ENCODE results near the gene TRIM45.

- TF ChIP-seq, protein P1, sequence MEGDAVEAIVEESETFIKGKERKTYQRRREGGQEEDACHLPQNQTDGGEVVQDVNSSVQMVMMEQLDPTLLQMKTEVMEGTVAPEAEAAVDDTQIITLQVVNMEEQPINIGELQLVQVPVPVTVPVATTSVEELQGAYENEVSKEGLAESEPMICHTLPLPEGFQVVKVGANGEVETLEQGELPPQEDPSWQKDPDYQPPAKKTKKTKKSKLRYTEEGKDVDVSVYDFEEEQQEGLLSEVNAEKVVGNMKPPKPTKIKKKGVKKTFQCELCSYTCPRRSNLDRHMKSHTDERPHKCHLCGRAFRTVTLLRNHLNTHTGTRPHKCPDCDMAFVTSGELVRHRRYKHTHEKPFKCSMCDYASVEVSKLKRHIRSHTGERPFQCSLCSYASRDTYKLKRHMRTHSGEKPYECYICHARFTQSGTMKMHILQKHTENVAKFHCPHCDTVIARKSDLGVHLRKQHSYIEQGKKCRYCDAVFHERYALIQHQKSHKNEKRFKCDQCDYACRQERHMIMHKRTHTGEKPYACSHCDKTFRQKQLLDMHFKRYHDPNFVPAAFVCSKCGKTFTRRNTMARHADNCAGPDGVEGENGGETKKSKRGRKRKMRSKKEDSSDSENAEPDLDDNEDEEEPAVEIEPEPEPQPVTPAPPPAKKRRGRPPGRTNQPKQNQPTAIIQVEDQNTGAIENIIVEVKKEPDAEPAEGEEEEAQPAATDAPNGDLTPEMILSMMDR (IDR thresholded peaks at IDR 0.05; ENCODE audit: poor library complexity) = no peak
- TF ChIP-seq EZH2 (IDR thresholded peaks at IDR 0.05; ENCODE audit: borderline replicate concordance) = no peak
- TF ChIP-seq EZH2phosphoT487 (IDR thresholded peaks at IDR 0.05; ENCODE audit: low read depth, severe bottlenecking, unreplicated experiment) = no peak
These were observed 3.4 kb downstream of the TRIM45 start for GRCh38 chr1:117118137-117118536.
